Endothelial cell (in vitro differentiated cells): ENCODE data around the gene VEGFC. TPM values are rescaled to one million over a fixed set of nuclear protein-coding genes. Genes with fewer than 3 reads are reported as not detected.

Experiments
- DNase-seq: peaks from one replicate; pipeline ENCODE4 v3.0.0; 2021; ENCODE audit warnings: low spot score
- H3K27ac Mint-ChIP-seq: one replicate; pipeline ENCODE4 v1.8.0; 2021; ENCODE audit warnings: mixed read lengths, inconsistent platforms; ENCODE audit not compliant: unreplicated experiment
- H3K27me3 Mint-ChIP-seq: one replicate; pipeline ENCODE4 v1.8.0; 2021; ENCODE audit warnings: mild to moderate bottlenecking, moderate library complexity, mixed read lengths, inconsistent platforms; ENCODE audit not compliant: unreplicated experiment
- H3K36me3 Mint-ChIP-seq: one replicate; pipeline ENCODE4 v1.8.0; 2021; ENCODE audit warnings: mild to moderate bottlenecking, low read depth, mixed read lengths, inconsistent platforms; ENCODE audit not compliant: unreplicated experiment
- H3K4me1 Mint-ChIP-seq: one replicate; pipeline ENCODE4 v1.8.0; 2021; ENCODE audit warnings: mild to moderate bottlenecking, mixed read lengths, inconsistent platforms; ENCODE audit not compliant: unreplicated experiment
- H3K4me3 Mint-ChIP-seq: one replicate; pipeline ENCODE4 v1.8.0; 2021; ENCODE audit warnings: mild to moderate bottlenecking, mixed read lengths, inconsistent platforms; ENCODE audit not compliant: unreplicated experiment
- H3K9me3 Mint-ChIP-seq: one replicate; pipeline ENCODE4 v1.8.0; 2021; ENCODE audit warnings: mixed read lengths, inconsistent platforms; ENCODE audit not compliant: unreplicated experiment
- CTCF ChIP-seq: fragments of 200-600 bp; sonication (generic); IDR thresholded peaks from one replicate; pipeline ENCODE4 v1.5.0; 2021; ENCODE audit warnings: antibody characterized with exemption; ENCODE audit not compliant: unreplicated experiment
- total RNA-seq: library from RNA; stranded (reverse); fragmentation: NEBNext Ultra II Directional; extraction: Animal tissue kit (Norgen Biotek cat#: 25700); gene quantifications from one replicate; pipeline ENCODE4 v1.2.1, GENCODE V29; 2021; ENCODE audit not compliant: unreplicated experiment

Gene VEGFC
- total RNA-seq, 1 donor from 2014 or later: 0.92 TPM

- H3K4me1 Mint-ChIP-seq: peaks cover 3% of the 10 kb centered on the region
- H3K36me3 Mint-ChIP-seq: no peaks in the 10 kb centered on the region
- no peak overlapping the region for H3K27ac Mint-ChIP-seq
- DNase-seq: no peak
- no peaks in the 10 kb centered on the region for H3K9me3 Mint-ChIP-seq
- no peak overlapping the region for H3K4me3 Mint-ChIP-seq
- H3K27me3 Mint-ChIP-seq: no peaks in the 10 kb centered on the region
- TF ChIP-seq CTCF: no peak
These were observed 14.2 kb downstream of the VEGFC start for GRCh38 chr4:176778491-176778890.

GRCh38 chr4:176778063-176778462 lies 14.7 kb downstream of the VEGFC start:
- H3K4me1 Mint-ChIP-seq: peaks cover 3% of the 10 kb centered on the region
- no peak for TF ChIP-seq CTCF

GRCh38 chr4:176775338-176775737 lies 17.4 kb downstream of the VEGFC start:
- H3K36me3 Mint-ChIP-seq: no peaks in the 10 kb centered on the region
- H3K9me3 Mint-ChIP-seq: no peaks in the 10 kb centered on the region
- H3K4me1 Mint-ChIP-seq: no peaks in the 10 kb centered on the region
- H3K27me3 Mint-ChIP-seq: no peaks in the 10 kb centered on the region
- no peak for DNase-seq
- TF ChIP-seq CTCF: no peak
- H3K4me3 Mint-ChIP-seq: no peak overlapping the region
- H3K27ac Mint-ChIP-seq: no peak overlapping the region

More at GRCh38 chr4:176778063-176778462, 14.7 kb downstream of the VEGFC start:
- DNase-seq: no peak
- Mint-ChIP-seq H3K27ac (no peak overlapping the region), H3K9me3 (no peaks in the 10 kb centered on the region), H3K27me3 (no peaks in the 10 kb centered on the region), H3K4me3 (no peak overlapping the region), H3K36me3 (no peaks in the 10 kb centered on the region)

- Mint-ChIP-seq H3K4me3 (no peak overlapping the region), H3K9me3 (no peaks in the 10 kb centered on the region), H3K27ac (no peak overlapping the region), H3K4me1 (no peaks in the 10 kb centered on the region), H3K27me3 (no peaks in the 10 kb centered on the region), H3K36me3 (no peaks in the 10 kb centered on the region)
- TF ChIP-seq CTCF: no peak
- DNase-seq: no peak
These were observed 17.9 kb downstream of the VEGFC start for GRCh38 chr4:176774852-176775251.

- H3K36me3 Mint-ChIP-seq: no peaks in the 10 kb centered on the region
- no peaks in the 10 kb centered on the region for H3K4me1 Mint-ChIP-seq
- H3K27me3 Mint-ChIP-seq: no peaks in the 10 kb centered on the region
- no peak overlapping the region for H3K4me3 Mint-ChIP-seq
- no peaks in the 10 kb centered on the region for H3K9me3 Mint-ChIP-seq
- no peak overlapping the region for H3K27ac Mint-ChIP-seq
- no peak for DNase-seq
- no peak for TF ChIP-seq CTCF
These were observed 23.2 kb downstream of the VEGFC start for GRCh38 chr4:176769514-176769913.
